Memory B cell (primary cell): ENCODE measurements around the gene IRGQ.
"Not testable (repeated sequence)": the region's sequence is repeated elsewhere in the genome, so short reads cannot be mapped to it uniquely, and the experiment has no call there.

Experiments
- ATAC-seq: fragments of 150-1000 bp; cut with Tn5 transposase; 2 replicates; pipeline ENCODE4 v1.10.0; 2021; ENCODE audit warnings: low read depth, mild to moderate bottlenecking, moderate library complexity
- DNase-seq, 2 donors: peaks; one replicate each; pipeline ENCODE4 v3.0.0; 2022; ENCODE audit warnings: low spot score in 2 of 2
- H3K27ac Mint-ChIP-seq: one replicate; pipeline ENCODE4 v1.8.0; 2022; ENCODE audit warnings: mild to moderate bottlenecking, moderate library complexity, mixed read lengths
- H3K27me3 Mint-ChIP-seq: one replicate; pipeline ENCODE4 v1.8.0; 2022; ENCODE audit warnings: mixed read lengths
- H3K36me3 Mint-ChIP-seq: one replicate; pipeline ENCODE4 v1.8.0; 2022; ENCODE audit warnings: mild to moderate bottlenecking, mixed read lengths
- H3K4me1 Mint-ChIP-seq: one replicate; pipeline ENCODE4 v1.8.0; 2022; ENCODE audit warnings: mixed read lengths
- H3K4me3 Mint-ChIP-seq: one replicate; pipeline ENCODE4 v1.8.0; 2022; ENCODE audit warnings: mild to moderate bottlenecking, moderate library complexity, mixed read lengths
- H3K9me3 Mint-ChIP-seq: one replicate; pipeline ENCODE4 v1.8.0; 2022; ENCODE audit warnings: mixed read lengths

The IRGQ gene

DNA sequence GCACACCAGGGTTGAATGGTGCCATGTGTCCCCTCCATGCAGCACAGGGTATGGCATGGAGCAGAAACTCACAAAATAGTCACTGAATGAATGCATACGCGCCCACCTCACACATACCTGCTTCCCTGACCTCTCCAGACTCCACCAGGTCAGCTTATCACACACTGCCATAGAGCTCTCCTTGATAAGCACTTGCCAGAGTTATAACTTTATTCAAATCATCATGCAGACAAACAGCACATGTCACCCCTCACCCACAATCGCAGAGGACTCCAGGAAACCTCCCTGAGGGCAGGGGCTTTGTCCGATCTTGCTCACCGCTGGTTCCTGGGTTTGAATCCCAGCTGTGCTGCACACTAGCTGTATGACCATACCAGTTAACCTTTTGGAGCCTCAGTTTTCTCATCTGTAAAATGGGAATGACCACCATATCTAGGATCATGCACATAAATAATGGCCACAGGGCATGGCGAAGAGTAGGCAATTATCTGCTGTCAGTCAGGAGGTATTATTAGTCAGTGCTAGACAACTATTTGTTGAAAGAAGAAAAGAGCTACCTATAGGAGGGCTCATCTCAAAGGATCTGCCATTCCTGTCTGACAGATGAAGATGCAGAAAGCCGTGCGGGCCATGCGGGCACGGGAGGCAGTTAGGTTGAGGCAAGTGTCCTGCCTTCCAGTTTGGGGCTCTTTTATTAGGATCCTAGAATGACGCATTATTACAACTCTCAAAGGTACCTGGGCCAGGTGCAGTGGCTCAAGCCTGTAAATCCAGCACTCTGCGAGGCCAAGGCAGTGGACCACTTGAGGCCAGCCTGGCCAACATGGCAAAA lies 34.6 kb downstream of the IRGQ start:
- no peaks in the 10 kb centered on the region for H3K27me3 Mint-ChIP-seq
- peaks cover 39% of the 10 kb centered on the region for H3K4me1 Mint-ChIP-seq
- no peak for DNase-seq
- peak overlapping the region; percentile 15 for H3K4me3 Mint-ChIP-seq
- H3K36me3 Mint-ChIP-seq: peaks cover 13% of the 10 kb centered on the region
- no peak for ATAC-seq
- peak overlapping the region; percentile 84 for H3K27ac Mint-ChIP-seq
- no peaks in the 10 kb centered on the region for H3K9me3 Mint-ChIP-seq

DNA sequence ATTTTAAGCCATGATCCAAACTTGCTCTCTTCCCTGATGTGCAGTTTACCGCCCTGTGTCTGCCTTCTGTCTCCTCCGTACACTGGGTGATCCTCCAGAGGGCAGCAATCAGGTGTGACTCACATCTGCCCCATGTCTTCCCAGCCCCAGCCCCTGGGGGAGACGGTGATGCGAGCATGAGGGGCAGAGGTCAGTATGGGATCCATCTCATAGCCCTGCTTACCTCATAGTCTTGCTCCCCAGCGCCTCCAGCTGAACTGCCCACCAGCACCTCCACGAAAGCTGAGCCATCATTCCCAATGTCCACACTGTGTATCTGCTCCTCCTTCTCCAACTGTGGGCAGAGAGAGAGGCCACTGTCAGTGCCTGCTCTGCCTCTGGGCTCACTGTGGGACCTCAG lies 35.2 kb downstream of the IRGQ start:
- Mint-ChIP-seq H3K27ac (peak overlapping the region; percentile 84), H3K4me3 (no peak overlapping the region), H3K36me3 (peaks cover 13% of the 10 kb centered on the region), H3K4me1 (peaks cover 39% of the 10 kb centered on the region), H3K27me3 (no peaks in the 10 kb centered on the region), H3K9me3 (no peaks in the 10 kb centered on the region)
- ATAC-seq: no peak
- no peak for DNase-seq

DNA sequence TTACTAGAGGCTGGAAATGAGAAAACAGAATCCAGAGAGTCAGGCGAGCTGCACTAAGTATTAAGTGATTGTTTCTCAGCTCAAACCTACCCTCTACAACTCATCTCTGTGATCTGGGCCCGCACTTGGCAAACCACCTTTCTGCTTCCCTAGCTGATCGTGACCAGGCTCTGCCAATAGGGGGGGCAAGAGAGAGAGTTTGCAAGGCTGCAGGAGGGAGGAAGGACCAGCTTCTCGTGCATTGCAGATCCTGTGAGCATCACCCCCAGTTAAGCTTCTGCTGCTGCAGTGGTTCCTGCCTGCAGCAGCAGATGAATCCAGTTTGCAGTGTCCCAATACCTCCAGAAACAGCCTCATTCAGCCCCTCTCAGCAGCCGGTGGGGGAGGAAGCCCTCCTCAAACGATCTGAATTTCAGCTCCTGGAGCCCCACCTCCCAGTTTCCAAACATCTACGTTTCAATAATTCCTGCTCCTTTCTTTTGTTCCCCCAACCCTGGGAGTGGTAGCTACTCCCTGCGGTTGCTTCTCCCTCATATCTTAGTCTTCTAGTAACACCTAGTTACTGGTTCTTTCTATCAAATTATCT lies 40.7 kb downstream of the IRGQ start:
- peaks cover 9% of the 10 kb centered on the region for H3K4me1 Mint-ChIP-seq
- DNase-seq (peak; percentile 77 to 81), ATAC-seq (peak; percentile 95)
- no peaks in the 10 kb centered on the region for H3K9me3 Mint-ChIP-seq
- H3K27me3 Mint-ChIP-seq: no peaks in the 10 kb centered on the region
- no peak overlapping the region for H3K4me3 Mint-ChIP-seq
- H3K27ac Mint-ChIP-seq: no peak overlapping the region
- peaks cover 26% of the 10 kb centered on the region for H3K36me3 Mint-ChIP-seq

DNA sequence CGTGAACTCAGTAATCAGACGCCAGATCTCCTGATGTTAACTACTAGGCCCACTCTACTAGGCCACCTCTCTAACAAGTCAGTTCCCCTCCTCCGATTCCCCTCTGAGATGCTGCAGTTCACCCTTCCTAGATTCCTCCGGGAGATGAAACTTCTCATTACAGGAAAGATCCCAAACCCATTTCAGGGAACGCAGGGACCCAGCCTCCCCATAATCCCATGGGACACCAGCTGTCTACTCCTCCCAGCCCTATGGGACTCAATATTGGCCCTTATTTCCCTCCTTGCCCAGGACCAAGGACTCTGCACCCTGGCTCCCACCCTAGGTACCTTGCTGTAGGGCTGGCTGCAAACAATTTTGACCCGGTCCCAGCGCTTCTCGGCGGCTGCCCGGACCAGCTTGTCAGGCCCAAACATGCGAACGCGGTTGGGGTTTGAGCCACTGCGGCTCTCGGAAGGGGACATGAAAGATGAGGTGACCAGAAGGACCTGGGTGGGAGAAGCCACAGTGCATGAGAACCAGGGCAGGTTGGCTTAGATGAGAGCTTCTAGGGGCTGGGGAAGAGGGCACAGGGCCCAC lies 41.5 kb downstream of the IRGQ start:
- DNase-seq (no peak), ATAC-seq (no peak)
- no peak overlapping the region for H3K4me3 Mint-ChIP-seq
- H3K36me3 Mint-ChIP-seq: peaks cover 23% of the 10 kb centered on the region
- H3K27ac Mint-ChIP-seq: no peak overlapping the region
- H3K4me1 Mint-ChIP-seq: peaks cover 7% of the 10 kb centered on the region
- H3K27me3 Mint-ChIP-seq: no peaks in the 10 kb centered on the region
- H3K9me3 Mint-ChIP-seq: no peaks in the 10 kb centered on the region

DNA sequence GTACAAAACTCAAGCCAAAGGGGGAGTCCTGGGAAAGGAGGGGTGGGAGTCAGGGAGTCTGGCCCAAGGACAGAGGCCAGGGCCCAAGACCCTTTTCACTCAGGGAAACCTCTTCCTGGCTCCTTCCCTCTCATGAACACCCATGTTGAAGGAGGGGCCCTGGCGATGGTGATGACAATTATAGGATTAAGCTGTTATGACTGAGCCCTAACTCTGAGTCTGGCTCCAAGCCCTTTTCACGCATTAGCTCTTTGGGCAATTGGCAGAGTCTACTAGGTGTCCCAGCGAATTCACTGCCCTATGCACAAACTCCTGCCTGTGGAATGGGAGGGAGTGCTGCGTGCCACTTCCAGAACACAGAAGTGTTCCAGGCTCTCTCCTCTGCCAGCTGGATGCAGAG lies 42.3 kb downstream of the IRGQ start:
- Mint-ChIP-seq H3K27me3 (no peaks in the 10 kb centered on the region), H3K27ac (no peak overlapping the region), H3K4me3 (no peak overlapping the region), H3K4me1 (peaks cover 7% of the 10 kb centered on the region), H3K9me3 (no peaks in the 10 kb centered on the region), H3K36me3 (peaks cover 23% of the 10 kb centered on the region)
- no peak for ATAC-seq
- no peak for DNase-seq

DNA sequence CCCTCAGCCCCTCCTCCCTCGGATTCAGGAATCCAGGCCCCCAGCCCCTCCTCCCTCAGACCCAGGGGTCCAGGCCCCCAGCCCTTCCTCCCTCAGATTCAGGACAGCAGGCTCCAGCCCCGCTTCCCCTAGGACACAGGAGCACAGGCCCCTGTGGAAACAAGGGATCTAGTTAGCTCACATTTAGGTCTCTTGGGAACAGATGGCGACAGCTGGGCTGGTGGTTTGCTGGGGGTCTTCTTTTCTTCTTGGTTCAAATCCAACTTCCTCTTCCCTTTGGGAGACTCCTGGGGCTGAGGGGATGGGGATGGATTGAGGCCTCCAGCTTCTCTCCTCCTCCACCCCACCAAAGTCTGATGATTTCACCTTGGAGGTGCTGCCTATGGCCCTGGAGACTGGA lies 43.3 kb downstream of the IRGQ start:
- DNase-seq (no peak), ATAC-seq (no peak)
- Mint-ChIP-seq H3K36me3 (peaks cover 23% of the 10 kb centered on the region), H3K27me3 (no peaks in the 10 kb centered on the region), H3K27ac (no peak overlapping the region), H3K4me3 (no peak overlapping the region), H3K4me1 (peaks cover 7% of the 10 kb centered on the region), H3K9me3 (no peaks in the 10 kb centered on the region)

DNA sequence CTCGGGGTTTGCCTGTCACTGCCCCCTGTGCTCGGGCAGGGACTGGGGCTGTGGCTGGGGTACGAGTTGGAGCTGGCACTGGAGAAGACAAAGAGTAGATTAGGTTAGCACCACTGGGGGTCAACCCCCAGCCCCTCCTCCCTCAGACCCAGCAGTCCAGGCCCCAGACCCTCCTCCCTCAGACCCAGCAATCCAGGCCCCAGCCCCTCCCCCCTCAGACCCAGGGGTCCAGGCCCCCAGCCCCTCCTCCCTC lies 43.8 kb downstream of the IRGQ start:
- no peaks in the 10 kb centered on the region for H3K9me3 Mint-ChIP-seq
- no peak overlapping the region for H3K27ac Mint-ChIP-seq
- no peak overlapping the region for H3K4me3 Mint-ChIP-seq
- no peaks in the 10 kb centered on the region for H3K27me3 Mint-ChIP-seq
- H3K4me1 Mint-ChIP-seq: peaks cover 7% of the 10 kb centered on the region
- peaks cover 21% of the 10 kb centered on the region for H3K36me3 Mint-ChIP-seq
- no peak for DNase-seq
- ATAC-seq: no peak

DNA sequence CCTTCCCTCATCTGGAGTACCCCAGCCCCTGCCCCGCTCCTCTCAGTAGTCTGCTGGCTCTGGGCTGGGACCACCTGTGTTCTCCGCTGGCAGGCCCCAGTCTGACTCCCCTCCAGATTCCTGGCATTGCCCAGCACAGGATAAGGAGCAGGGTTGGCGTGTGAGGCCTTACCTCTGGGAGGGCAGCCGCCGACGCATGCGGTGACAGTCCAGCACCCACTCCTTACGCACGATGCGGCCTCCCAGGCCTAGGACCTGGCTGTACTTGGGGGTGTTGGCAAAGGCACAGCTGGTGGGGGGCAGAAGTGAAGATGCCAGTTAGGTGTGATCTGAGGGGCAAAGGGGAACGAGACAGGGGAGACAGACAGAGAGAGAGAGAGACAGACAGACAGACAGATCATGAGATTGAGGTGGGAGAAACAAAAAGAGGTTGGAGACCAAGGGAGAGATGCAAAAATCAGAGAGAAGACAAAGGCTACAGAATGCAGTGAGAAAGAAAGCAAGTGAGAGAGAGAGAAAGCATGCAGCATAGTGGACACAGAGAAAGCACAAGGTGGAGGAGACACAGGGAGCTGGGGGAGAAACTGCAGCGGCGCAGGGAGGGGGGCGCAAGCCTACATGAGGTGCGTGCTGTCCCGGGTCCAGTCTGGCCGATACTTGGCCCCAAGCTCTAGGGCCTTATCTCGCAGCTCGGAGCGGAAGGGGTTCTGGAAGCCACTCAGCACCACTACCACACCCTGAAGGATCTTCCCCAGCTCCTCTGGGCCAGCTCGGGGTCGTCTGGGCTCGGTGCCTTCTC lies 44.3 kb downstream of the IRGQ start:
- peaks cover 7% of the 10 kb centered on the region for H3K4me1 Mint-ChIP-seq
- DNase-seq: no peak
- H3K4me3 Mint-ChIP-seq: no peak overlapping the region
- ATAC-seq: no peak
- H3K36me3 Mint-ChIP-seq: peaks cover 21% of the 10 kb centered on the region
- H3K9me3 Mint-ChIP-seq: no peaks in the 10 kb centered on the region
- no peak overlapping the region for H3K27ac Mint-ChIP-seq
- H3K27me3 Mint-ChIP-seq: no peaks in the 10 kb centered on the region

DNA sequence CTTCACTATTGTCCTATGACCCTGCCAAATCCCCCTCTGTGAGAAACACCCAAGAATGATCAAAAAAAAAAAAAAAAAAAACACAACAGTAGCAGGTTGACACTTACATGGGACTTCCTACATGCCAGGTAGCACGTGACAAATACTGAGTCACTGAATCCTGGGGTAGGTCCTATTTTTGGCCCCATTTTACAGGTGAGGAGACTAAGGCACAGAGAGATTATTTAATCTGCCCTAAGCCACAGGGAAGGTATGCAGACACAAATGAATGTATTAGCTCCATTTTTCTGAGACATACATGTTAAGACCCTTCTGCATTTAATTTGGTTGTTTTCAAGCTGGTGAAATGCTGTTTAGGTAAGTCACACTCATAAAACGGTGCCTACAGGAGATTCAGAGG lies 47.2 kb downstream of the IRGQ start:
- H3K9me3 Mint-ChIP-seq: no peaks in the 10 kb centered on the region
- DNase-seq (no peak), ATAC-seq (no peak)
- H3K4me1 Mint-ChIP-seq: peaks cover 2% of the 10 kb centered on the region
- no peaks in the 10 kb centered on the region for H3K27me3 Mint-ChIP-seq
- no peak overlapping the region for H3K4me3 Mint-ChIP-seq
- H3K36me3 Mint-ChIP-seq: peaks cover 23% of the 10 kb centered on the region
- no peak overlapping the region for H3K27ac Mint-ChIP-seq

DNA sequence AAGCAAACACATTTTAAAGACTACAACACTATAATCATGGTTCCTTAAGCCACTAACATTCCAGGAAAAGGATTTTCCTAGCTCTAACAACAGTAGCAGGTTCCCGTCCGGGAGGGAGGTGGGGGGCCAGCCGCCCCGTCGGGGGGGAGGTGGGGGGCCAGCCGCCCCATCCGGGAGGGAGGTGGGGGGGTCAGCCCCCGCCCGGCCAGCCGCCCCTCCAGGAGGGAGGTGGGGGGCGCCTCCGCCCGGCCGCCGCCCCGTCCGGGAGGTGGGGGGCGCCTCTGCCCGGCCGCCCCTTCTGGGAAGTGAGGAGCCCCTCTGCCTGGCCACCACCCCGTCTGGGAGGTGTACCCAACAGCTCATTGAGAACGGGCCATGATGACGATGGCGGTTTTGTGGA lies 48.0 kb downstream of the IRGQ start:
- H3K27ac Mint-ChIP-seq, H3K27me3 Mint-ChIP-seq, H3K4me3 Mint-ChIP-seq, ATAC-seq, DNase-seq, H3K9me3 Mint-ChIP-seq, H3K4me1 Mint-ChIP-seq: not testable (repeated sequence)
- peaks cover 31% of the 10 kb centered on the region for H3K36me3 Mint-ChIP-seq

DNA sequence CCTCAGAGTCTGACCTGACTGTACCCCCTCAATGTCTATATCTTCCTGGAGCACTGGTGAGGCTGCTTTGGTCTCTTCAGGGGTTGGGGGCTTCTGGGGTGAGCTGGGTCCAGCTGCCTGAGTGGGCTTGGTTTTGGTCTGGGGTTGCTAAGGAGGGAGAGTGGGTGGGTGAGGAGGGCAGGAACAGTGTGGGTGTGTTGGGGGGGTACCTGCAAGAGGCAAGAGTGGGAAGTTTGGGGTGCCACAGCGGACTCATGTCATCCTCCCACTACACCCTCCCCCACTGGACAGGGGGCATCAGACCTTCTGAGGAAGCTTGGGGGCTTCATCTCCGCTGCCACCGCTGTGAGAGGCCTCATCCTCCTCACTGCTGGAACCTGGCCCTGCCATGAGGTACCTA lies 49.4 kb downstream of the IRGQ start:
- DNase-seq (no peak), ATAC-seq (no peak)
- Mint-ChIP-seq H3K27ac (no peak overlapping the region), H3K9me3 (no peaks in the 10 kb centered on the region), H3K4me1 (peaks cover under 1% of the 10 kb centered on the region), H3K36me3 (peaks cover 29% of the 10 kb centered on the region), H3K4me3 (no peak overlapping the region), H3K27me3 (no peaks in the 10 kb centered on the region)

DNA sequence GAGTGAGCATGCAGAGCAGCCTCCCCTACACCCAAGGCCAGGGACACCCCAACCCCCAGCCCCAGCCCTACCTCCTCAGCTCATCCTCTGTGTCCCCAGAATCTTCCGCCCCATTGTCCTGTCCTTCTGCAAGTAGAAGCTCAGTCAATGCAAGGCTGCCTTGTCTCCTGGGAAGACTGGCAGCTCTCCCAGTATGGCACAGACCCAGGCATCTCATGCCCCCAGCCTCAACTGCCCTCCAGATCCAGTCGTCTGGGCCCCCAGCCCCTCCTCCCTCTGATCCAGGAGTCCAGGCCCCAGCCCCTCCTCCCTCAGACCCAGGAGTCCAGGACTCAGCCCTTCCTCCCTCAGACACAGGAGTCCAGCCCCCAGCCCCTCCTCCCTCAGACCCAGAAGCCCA lies 50.0 kb downstream of the IRGQ start:
- Mint-ChIP-seq H3K4me1 (no peaks in the 10 kb centered on the region), H3K9me3 (no peaks in the 10 kb centered on the region), H3K27me3 (no peaks in the 10 kb centered on the region), H3K27ac (no peak overlapping the region), H3K4me3 (no peak overlapping the region), H3K36me3 (peaks cover 29% of the 10 kb centered on the region)
- DNase-seq (no peak), ATAC-seq (no peak)

DNA sequence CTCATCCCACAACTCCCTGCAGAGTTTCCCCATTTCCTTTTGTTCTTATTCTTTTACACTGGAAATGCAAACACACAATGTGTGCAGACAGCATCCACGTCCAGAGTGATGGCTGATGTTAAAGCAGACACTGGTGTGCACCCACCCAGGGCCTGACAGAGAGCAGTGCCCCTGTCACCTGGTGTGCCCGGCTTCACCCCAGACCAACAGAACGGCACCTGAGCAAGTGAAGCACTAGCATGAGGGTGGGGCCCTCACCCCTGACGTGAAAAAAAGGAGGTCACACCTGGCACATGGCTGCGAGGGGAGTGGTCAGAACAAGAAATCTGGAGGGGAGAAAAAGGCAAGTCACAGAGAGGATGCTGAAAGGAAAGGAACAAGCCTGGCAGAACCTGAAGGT lies 50.7 kb downstream of the IRGQ start:
- no peak for ATAC-seq
- no peak overlapping the region for H3K27ac Mint-ChIP-seq
- DNase-seq: no peak
- no peaks in the 10 kb centered on the region for H3K27me3 Mint-ChIP-seq
- H3K4me1 Mint-ChIP-seq: no peaks in the 10 kb centered on the region
- H3K9me3 Mint-ChIP-seq: no peaks in the 10 kb centered on the region
- no peak overlapping the region for H3K4me3 Mint-ChIP-seq
- peaks cover 29% of the 10 kb centered on the region for H3K36me3 Mint-ChIP-seq

DNA sequence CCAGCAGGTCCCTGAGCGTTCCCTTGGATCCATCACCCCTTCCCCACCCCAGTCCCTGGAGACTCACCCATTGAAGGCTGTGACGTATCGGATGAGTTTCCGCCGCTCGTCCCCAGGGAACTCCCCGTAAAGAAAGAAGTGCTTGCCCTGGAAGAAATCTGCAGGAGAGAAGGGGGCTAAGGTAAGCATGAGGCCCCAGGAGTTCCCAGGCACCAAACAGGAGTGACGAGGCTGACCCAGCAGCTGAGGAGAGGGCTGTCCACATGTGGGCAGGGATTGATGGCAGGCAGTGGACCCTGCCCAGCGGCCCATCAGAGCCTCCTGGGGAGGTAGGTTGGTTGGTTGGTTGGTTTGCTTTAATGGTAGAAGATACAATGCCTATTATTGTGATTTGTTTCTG lies 51.9 kb downstream of the IRGQ start:
- DNase-seq: no peak
- H3K27me3 Mint-ChIP-seq: no peaks in the 10 kb centered on the region
- no peak overlapping the region for H3K27ac Mint-ChIP-seq
- H3K36me3 Mint-ChIP-seq: peaks cover 38% of the 10 kb centered on the region
- no peaks in the 10 kb centered on the region for H3K4me1 Mint-ChIP-seq
- no peak overlapping the region for H3K4me3 Mint-ChIP-seq
- ATAC-seq: no peak
- peaks cover 3% of the 10 kb centered on the region for H3K9me3 Mint-ChIP-seq
